Loucy (cell line): ENCODE measurements around the gene ACER3.

Experiments
- H2AFZ ChIP-seq: fragments of 200-600 bp; sonication (generic); 2 replicates; pipeline ENCODE4 v1.6.0; 2016; ENCODE audit warnings: antibody characterized with exemption, mild to moderate bottlenecking, low read length, moderate library complexity
- H3F3A ChIP-seq: fragments of 200-600 bp; 2 replicates; pipeline ENCODE4 v1.6.0; 2016; ENCODE audit warnings: antibody characterized with exemption, low read depth, mild to moderate bottlenecking
- H3K27me3 ChIP-seq: fragments of 200-600 bp; sonication (generic); 2 replicates; pipeline ENCODE4 v1.6.1; 2014; ENCODE audit warnings: low read length, mild to moderate bottlenecking; ENCODE audit not compliant: insufficient read depth, poor library complexity, severe bottlenecking
- H3K36me3 ChIP-seq: fragments of 200-600 bp; sonication (generic); 2 replicates; pipeline ENCODE4 v1.6.1; 2016; ENCODE audit warnings: low read length; ENCODE audit not compliant: insufficient read depth
- H3K4me1 ChIP-seq: fragments of 200-600 bp; sonication (generic); 2 replicates; pipeline ENCODE4 v1.5.1; 2014; ENCODE audit warnings: low read length, mild to moderate bottlenecking; ENCODE audit not compliant: insufficient read depth, poor library complexity, severe bottlenecking
- H3K4me2 ChIP-seq: fragments of 200-600 bp; sonication (generic); 2 replicates; pipeline ENCODE4 v1.6.0; 2014; ENCODE audit warnings: antibody characterized with exemption, low read length, low read depth, mild to moderate bottlenecking; ENCODE audit not compliant: poor library complexity, severe bottlenecking
- H3K4me3 ChIP-seq: fragments of 200-600 bp; sonication (generic); 2 replicates; pipeline ENCODE4 v1.5.1; 2014; ENCODE audit warnings: low read length, mild to moderate bottlenecking, mixed read lengths; ENCODE audit not compliant: poor library complexity, severe bottlenecking
- H3K79me2 ChIP-seq: fragments of 200-600 bp; sonication (generic); 2 replicates; pipeline ENCODE4 v1.6.1; 2014; ENCODE audit warnings: low read length; ENCODE audit not compliant: insufficient read depth
- H3K9ac ChIP-seq: fragments of 200-600 bp; sonication (generic); 2 replicates; pipeline ENCODE4 v1.6.0; 2014; ENCODE audit warnings: mild to moderate bottlenecking, low read depth, low read length, moderate library complexity; ENCODE audit not compliant: poor library complexity, severe bottlenecking
- H3K9me2 ChIP-seq: fragments of 200-600 bp; sonication (generic); replicated peaks from 2 replicates; pipeline ENCODE4 v1.6.1; 2016; ENCODE audit warnings: low read depth, low read length, mixed read lengths
- H3K9me3 ChIP-seq: fragments of 200-600 bp; sonication (generic); 2 replicates; pipeline ENCODE4 v1.6.1; 2014; ENCODE audit warnings: mild to moderate bottlenecking, antibody characterized with exemption, low read length, low read depth; ENCODE audit not compliant: insufficient read depth
- H4K20me1 ChIP-seq: fragments of 200-600 bp; sonication (generic); 2 replicates; pipeline ENCODE4 v1.6.0; 2014; ENCODE audit warnings: antibody characterized with exemption, low read length, mild to moderate bottlenecking; ENCODE audit not compliant: insufficient read depth, poor library complexity, severe bottlenecking
- CTCF ChIP-seq: fragments of 200-600 bp; sonication (generic); conservative IDR thresholded peaks from 2 replicates; pipeline ENCODE4 v1.5.1; 2014; ENCODE audit warnings: mild to moderate bottlenecking, antibody characterized with exemption, low read length
- EZH2phosphoT487 ChIP-seq: fragments of 200-600 bp; IDR thresholded peaks from 2 replicates; pipeline ENCODE4 v1.6.1; 2018; ENCODE audit warnings: antibody characterized with exemption, mild to moderate bottlenecking, moderate library complexity, borderline replicate concordance

Gene ACER3

GRCh38 chr11:76891285-76891684 lies 30.6 kb downstream of the ACER3 start:
- no peaks in the 10 kb centered on the region for H4K20me1 ChIP-seq
- TF ChIP-seq CTCF: no peak
- TF ChIP-seq EZH2phosphoT487: no peak
- no peaks in the 10 kb centered on the region for H3K9me3 ChIP-seq
- no peak overlapping the region for H3K9ac ChIP-seq
- H3K79me2 ChIP-seq: no peaks in the 10 kb centered on the region
- peaks cover 11% of the 10 kb centered on the region for H3K4me1 ChIP-seq
- H3K4me2 ChIP-seq: no peak overlapping the region
- no peak overlapping the region for H3K4me3 ChIP-seq
- no peaks in the 10 kb centered on the region for H3K27me3 ChIP-seq
- H3K9me2 ChIP-seq: no peaks in the 10 kb centered on the region
- no peak overlapping the region for H2AFZ ChIP-seq
- no peaks in the 10 kb centered on the region for H3K36me3 ChIP-seq
- no peaks in the 10 kb centered on the region for H3F3A ChIP-seq

- Histone ChIP-seq H3K36me3 (no peaks in the 10 kb centered on the region), H3F3A (no peaks in the 10 kb centered on the region), H3K4me2 (no peak overlapping the region), H4K20me1 (no peaks in the 10 kb centered on the region), H3K27me3 (no peaks in the 10 kb centered on the region), H3K9me3 (no peaks in the 10 kb centered on the region), H3K9me2 (no peaks in the 10 kb centered on the region), H3K79me2 (no peaks in the 10 kb centered on the region), H3K9ac (no peak overlapping the region), H3K4me1 (peaks cover 11% of the 10 kb centered on the region), H3K4me3 (no peak overlapping the region), H2AFZ (no peak overlapping the region)
- TF ChIP-seq EZH2phosphoT487 (no peak), CTCF (no peak)
Observed at GRCh38 chr11:76891793-76892192, 31.1 kb downstream of the ACER3 start.

- Histone ChIP-seq H3K79me2 (no peaks in the 10 kb centered on the region), H3K4me1 (peaks cover 11% of the 10 kb centered on the region), H3F3A (no peaks in the 10 kb centered on the region), H3K27me3 (no peaks in the 10 kb centered on the region), H2AFZ (no peak overlapping the region), H3K9me3 (no peaks in the 10 kb centered on the region), H3K4me2 (no peak overlapping the region), H3K36me3 (no peaks in the 10 kb centered on the region), H4K20me1 (no peaks in the 10 kb centered on the region), H3K4me3 (no peak overlapping the region), H3K9me2 (no peaks in the 10 kb centered on the region), H3K9ac (no peak overlapping the region)
- TF ChIP-seq CTCF (no peak), EZH2phosphoT487 (no peak)
Observed at GRCh38 chr11:76892306-76892705, 31.6 kb downstream of the ACER3 start.
